IMR-90 (cell line): ENCODE measurements around the gene ROCK1.

Experiments used
- MAFK ChIP-seq: IDR thresholded peaks from 2 replicates; pipeline ENCODE4 v1.6.1; 2012; ENCODE audit warnings: low read depth, low read length, improper control_type of control experiment
- POLR2A ChIP-seq: IDR thresholded peaks from 2 replicates; pipeline ENCODE4 v1.6.1; 2012; ENCODE audit warnings: mild to moderate bottlenecking, low read depth, low read length
- RAD21 ChIP-seq: IDR thresholded peaks from 2 replicates; pipeline ENCODE4 v1.6.1; 2012; ENCODE audit warnings: low read length, improper control_type of control experiment
- USF2 ChIP-seq: fragments of 150-350 bp; IDR thresholded peaks from 2 replicates; pipeline ENCODE4 v1.6.1; 2017; ENCODE audit warnings: mild to moderate bottlenecking, antibody characterized with exemption, low read length, low read depth
- TF ChIP-seq, protein P1 (sequence below): conservative IDR thresholded peaks from 2 replicates; pipeline ENCODE4 v1.5.1; 2012; ENCODE audit warnings: mild to moderate bottlenecking, low read depth, low read length, improper control_type of control experiment

GRCh38 chr18:21112543-21113105, 1.0 kb upstream of the ROCK1 start:
- TF ChIP-seq, protein P1, sequence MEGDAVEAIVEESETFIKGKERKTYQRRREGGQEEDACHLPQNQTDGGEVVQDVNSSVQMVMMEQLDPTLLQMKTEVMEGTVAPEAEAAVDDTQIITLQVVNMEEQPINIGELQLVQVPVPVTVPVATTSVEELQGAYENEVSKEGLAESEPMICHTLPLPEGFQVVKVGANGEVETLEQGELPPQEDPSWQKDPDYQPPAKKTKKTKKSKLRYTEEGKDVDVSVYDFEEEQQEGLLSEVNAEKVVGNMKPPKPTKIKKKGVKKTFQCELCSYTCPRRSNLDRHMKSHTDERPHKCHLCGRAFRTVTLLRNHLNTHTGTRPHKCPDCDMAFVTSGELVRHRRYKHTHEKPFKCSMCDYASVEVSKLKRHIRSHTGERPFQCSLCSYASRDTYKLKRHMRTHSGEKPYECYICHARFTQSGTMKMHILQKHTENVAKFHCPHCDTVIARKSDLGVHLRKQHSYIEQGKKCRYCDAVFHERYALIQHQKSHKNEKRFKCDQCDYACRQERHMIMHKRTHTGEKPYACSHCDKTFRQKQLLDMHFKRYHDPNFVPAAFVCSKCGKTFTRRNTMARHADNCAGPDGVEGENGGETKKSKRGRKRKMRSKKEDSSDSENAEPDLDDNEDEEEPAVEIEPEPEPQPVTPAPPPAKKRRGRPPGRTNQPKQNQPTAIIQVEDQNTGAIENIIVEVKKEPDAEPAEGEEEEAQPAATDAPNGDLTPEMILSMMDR = no peak
- TF ChIP-seq RAD21 (no peak), POLR2A (no peak), USF2 (no peak), MAFK (no peak)
